Activated effector memory CD4-positive, alpha-beta T cell treated with Interleukin-2 at 50 U/mL for 16 hours (primary cell): Measurements from ENCODE around the gene CORO2B.
"Not testable (repeated sequence)": the region's sequence is repeated elsewhere in the genome, so short reads cannot be mapped to it uniquely, and the experiment has no call there.

Experiments
- DNase-seq: peaks from one replicate; pipeline ENCODE4 v3.0.0-alpha.2; 2020

Gene CORO2B

GRCh38 chr15:68632101-68632500 lies 53.3 kb downstream of the CORO2B start:
- no peak for DNase-seq

GRCh38 chr15:68633231-68634121 lies 54.7 kb downstream of the CORO2B start:
- no peak for DNase-seq

GRCh38 chr15:68634122-68634482 lies 55.3 kb downstream of the CORO2B start:
- no peak for DNase-seq

GRCh38 chr15:68634531-68634930 lies 55.7 kb downstream of the CORO2B start:
- no peak for DNase-seq

- no peak for DNase-seq
These were observed 56.3 kb downstream of the CORO2B start for GRCh38 chr15:68635141-68635540.

DNA sequence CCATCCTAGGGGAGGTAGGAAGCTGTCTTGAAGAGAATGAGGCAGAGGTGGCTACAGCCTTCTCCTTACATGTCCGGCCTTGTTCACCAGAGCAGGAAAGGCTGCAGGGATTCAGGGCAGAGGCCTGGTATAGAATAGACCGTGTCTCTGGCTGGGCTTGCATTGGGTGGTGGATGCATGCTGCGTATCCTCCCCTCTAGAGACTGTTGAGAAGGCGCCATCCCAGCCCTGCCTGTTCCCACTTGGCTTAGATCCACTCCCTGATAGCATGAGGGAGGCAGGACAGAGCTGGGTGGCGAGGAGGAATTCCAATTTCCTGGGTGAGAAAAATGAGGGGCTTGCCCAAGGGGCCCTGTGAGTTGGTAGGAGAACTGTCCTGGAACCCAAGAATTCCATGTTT lies 57.5 kb downstream of the CORO2B start:
- no peak for DNase-seq

DNA sequence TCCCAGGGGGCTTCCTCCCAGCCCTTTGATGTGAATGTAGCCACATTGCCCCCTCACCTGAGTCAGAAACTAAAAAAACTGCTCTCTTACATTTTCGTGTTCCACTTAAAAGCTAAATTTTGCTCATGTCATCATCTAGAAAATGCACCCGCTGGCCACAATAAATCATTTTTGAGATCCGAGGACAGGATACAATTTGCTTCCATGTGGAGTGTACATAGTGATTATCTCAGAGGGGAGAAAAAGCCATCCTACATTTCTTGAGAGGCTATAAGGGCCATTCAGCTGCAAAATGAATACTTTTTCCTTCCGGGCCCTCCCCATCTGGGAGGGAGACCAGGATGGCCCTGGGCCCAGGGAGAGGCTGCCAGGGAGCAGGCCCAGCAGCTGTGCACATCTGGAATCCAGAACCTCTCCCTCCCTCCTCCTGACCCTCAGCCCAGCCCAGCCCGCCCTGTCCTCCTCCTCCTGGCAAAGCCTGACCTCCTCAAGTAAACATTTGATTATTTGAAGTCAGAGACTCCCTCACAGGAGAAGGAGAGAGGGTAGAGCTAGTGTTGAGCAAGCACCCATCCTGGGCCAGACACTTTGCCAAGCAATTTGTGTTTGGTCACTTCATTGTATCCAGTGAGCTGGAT lies 59.1 kb downstream of the CORO2B start:
- no peak for DNase-seq

DNA sequence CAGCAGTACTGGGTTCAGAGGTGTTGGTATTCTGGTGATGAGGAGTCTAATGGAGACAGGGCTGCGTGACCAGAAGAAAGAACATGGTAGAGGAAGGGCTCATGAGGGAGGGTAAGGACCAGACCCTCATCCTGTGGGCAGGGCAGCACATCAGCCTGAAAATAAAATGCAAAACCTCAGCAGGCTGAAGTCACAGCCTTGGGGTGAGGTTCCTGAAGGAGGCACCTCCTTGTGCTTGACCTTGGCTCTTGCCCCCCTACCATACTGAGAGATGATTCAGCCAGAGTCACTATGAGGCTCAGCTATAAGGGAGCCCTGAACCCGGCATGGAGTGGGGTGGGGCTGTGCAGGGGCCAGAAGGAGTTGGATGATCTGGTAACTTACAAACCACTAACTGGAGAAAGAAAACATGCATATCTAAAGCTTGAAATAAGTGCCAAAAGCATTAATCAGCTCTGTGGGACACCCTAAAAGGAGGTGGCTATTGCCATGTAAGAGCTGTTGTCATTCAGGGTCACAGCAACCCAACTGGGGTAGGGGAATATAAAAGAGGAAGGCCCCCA lies 60.2 kb downstream of the CORO2B start:
- DNase-seq = no peak

- no peak for DNase-seq
These were observed 61.3 kb downstream of the CORO2B start for GRCh38 chr15:68639926-68640600.

GRCh38 chr15:68640791-68641331 lies 62.1 kb downstream of the CORO2B start:
- DNase-seq = no peak

- DNase-seq = no peak
These were observed 62.6 kb downstream of the CORO2B start for GRCh38 chr15:68641376-68641775.

DNA sequence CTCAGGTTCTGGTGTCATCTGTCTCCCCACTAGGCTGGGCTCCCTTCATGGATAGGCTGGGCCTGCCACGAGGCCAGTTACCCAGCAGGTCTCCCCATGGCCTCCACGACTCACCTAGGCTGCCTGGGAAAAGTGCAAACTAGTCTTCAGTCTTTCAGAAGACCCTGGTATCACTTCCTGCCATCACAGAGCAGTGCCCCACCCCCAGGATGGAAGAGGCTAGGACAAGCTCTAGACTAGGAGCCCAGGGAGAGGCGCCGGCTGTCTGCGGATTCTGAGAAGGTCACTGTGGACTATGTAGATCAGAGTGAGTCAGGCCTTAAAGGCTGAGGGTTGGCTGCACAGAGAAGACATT lies 63.7 kb downstream of the CORO2B start:
- no peak for DNase-seq

DNA sequence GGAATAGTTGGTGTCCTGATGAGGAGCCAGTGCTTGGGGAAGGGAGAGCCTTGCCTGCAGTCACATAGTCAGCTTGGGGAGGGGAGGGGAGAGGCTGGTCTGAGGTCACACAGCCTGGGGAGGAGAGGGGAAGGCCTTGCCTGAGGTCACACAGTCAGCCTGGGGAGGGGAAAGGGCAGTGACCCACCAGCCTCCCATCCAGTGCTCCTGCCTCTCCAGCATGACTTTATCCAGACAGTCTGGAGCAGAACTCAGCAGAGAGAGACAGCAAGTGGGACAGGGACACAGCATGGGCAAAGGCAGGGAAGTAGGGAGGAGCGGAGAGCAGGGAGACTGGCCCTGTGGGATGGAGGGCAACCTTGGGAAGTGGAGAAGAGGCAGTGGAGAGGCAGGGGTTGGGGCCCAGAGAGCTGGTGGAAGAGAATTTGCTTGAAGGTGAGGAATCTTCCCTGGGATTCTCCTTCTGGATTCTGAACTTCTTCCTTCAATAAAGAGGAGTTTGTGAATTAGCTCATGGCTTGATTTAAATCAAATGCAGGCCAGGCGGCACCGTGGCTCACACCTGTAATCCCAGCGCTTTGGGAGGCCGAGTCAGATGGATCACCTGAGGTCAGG lies 64.5 kb downstream of the CORO2B start:
- DNase-seq = no peak

GRCh38 chr15:68644083-68644904 lies 65.5 kb downstream of the CORO2B start:
- no peak for DNase-seq

DNA sequence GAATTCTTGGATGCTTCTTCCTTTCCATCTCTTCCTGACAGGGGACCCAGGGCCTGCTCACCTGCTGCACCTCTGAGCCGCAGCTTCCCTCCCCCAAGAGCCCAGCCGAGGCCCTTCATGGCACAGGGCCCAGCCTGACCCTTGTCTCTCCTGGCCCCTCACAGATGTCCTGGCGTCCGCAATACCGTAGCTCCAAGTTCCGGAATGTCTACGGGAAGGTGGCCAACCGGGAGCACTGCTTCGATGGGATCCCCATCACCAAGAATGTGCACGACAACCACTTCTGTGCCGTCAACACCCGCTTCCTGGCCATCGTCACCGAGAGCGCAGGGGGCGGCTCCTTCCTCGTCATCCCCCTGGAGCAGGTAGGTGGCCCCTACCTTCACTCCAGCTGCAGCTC lies 66.2 kb downstream of the CORO2B start:
- DNase-seq = no peak

GRCh38 chr15:68646156-68646555 lies 67.4 kb downstream of the CORO2B start:
- no peak for DNase-seq

GRCh38 chr15:68646696-68647095 lies 67.9 kb downstream of the CORO2B start:
- no peak for DNase-seq

DNA sequence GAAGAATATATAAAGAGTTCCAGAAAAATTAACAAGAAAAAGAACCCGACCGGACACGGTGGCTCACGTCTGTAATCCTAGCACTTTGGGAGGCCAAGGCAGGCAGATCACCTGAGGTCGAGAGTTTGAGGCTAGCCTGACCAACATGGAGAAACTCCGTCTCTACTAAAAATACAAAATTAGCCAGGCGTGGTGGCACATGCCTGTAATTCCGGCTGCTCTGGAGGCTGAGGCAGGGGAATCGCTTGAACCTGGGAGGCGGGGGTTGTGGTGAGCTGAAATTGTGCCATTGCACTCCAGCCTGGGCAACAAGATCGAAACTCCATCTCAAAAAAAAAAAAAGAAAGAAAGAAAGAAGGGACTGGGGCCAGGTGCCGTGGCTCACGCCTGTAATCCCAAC lies 68.6 kb downstream of the CORO2B start:
- not testable (repeated sequence) for DNase-seq

- peak; percentile 4 for DNase-seq
These were observed 72.3 kb downstream of the CORO2B start for GRCh38 chr15:68650901-68651709.

DNA sequence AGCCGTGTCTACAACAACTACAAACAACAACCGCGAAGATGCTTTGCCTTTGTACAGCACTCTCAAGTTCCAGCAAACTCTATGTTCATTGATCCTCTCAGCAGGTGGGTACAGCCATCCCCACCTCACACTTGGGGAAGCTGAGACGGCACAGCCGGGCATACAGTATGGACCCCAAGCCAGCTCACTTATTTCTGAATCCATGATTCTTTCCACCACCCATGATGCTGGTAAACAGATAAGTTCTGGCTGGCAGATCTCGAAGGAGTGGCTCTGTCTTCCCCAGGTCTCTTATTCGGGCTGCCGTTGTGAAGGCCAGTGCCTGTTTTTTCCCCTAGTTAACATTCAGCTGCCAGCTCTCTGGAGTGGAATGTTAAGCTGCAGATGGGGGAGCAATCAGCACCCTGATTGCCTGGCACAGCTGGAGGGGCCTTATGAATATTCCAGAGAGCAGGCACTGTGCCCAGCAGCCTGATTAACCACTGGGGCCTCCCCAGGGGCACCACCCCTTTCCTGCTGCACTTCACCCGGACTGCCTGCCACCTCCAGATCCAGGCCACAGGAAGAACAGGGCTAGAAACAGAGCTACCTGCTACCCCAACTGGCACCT lies 73.2 kb downstream of the CORO2B start:
- no peak for DNase-seq
